GM19467 (cell line): ENCODE measurements around the gene MYL6B.
"Not testable (repeated sequence)": the region's sequence is repeated elsewhere in the genome, so short reads cannot be mapped to it uniquely, and the experiment has no call there.

Source experiments
- ATAC-seq: cut with Tn5 transposase; IDR thresholded peaks from one replicate; pipeline ENCODE4 v1.9.1; 2021; ENCODE audit warnings: mild to moderate bottlenecking, moderate library complexity; ENCODE audit not compliant: unreplicated experiment

The MYL6B gene

DNA sequence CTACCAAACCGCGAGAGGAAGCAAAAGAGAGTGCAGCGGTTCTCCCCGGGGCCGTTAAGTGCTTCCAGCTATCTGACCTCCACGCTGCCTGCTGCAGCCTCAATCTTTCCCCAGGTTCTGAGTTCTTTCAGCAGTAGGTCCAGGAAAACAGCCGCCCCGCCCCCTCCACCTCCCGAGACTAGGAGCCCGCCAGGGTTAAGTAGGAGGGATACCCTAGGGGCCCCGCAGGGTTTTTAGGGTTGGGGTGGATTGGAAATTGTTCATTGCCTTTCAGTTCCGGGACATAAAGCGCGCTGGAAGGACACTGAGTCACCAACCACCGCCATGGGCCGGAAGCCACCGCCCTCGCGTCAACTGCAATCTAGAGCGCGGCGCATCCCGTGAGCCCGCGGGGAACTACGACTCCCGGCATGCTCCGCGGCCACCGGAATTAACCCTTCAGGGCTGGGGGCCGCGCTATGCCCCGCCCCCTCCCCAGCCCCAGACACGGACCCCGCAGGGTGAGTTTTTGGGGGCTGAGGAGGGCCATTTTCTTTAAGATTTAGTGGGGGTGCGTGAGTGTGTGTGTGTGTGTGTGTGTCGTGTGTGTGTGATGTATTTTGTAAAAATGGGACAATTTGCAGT, at the start of gene MYL6B:
MYL6B (plus strand) TSS at position 456 of the 624 bp plus-strand sequence. CDS start 1,332 bp downstream, outside the sequence.
- peak; percentile 70 for ATAC-seq

DNA sequence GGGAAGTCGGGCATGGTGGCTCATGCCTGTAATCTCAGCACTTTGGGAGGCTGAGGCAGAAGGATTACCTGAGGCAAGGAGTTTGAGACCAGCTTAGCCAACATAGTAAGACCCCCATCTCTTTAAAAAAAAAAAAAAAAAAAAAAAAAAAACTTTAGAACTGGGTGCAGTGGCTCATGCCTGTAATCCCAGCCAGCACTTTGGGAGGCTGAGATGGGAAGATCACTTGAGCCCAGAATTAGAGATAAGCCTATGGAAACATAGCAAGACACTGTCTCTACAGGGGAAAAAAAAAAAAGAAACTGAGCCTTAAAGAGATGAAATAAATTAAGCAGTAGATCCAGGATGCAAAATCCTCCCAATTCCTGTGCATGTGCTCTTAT, 49.7 kb upstream of the MYL6B start:
- ATAC-seq: no peak

DNA sequence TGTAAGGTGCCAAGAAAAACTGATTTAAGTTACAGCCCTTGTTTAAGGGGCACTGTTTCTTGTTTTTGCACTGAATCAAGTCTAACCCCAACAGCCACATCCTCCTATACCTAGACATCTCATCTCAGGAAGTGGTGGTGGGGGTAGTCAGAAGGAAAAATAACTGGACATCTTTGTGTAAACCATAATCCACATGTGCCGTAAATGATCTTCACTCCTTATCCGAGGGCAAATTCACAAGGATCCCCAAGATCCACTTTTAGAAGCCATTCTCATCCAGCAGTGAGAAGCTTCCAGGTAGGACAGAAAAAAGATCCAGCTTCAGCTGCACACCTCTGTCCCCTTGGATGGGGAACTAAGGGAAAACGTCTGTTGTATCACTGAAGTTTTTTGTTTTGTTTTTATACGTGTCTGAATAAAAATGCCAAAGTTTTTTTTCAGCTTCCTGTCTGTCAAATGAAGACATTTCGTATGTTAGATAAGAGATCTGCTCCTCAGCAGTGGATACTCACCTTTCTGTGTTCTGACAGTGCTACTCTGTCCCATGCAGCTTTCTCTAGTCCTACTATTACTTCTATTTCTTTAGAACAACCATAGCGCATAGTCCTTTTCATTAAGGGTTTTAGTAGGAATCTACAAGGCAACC, 49.2 kb upstream of the MYL6B start:
- no peak for ATAC-seq

DNA sequence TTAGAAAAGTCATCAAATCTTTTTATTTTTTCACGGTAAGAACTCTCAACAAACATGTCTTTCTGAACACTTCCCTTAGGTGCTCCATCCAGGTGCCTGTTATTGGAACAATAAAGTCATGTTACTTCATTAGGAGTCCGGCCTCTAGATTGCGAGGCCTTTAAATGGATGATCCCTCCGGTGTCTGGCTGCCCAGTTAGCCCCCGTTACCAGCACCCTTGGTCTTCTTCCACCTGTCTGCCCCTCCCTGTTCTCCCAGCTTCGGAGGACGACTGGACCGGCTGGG, 48.6 kb upstream of the MYL6B start:
- ATAC-seq: no peak

DNA sequence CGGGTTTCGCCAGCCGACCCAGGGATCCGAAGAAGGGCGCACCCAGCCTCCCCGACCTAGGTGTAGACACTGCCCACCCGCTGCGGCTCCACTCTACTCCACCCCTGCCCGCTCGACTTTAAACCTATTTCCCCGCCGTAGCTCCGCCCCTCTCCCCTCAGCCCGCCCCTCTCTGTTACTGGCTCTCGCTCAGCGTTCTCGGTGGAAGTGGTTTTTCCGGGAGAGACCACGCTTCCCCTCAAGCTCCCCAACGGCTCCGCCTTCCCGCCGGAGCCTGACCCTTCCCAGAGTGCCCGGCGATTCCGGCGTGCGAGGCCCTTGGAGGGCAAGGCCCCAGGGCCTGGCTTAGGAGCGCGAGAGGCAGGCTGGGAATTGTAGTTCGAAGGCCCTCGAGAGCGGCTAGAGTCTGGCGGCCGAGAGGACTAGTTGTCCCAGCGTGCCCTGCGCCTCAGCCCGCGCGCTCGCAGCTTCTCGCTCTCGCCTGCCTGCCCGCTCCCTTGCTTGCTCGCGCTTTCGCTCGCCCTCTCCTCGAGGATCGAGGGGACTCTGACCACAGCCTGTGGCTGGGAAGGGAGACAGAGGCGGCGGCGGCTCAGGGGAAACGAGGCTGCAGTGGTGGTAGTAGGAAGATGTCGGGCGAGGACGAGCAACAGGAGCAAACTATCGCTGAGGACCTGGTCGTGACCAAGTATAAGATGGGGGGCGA, 48.1 kb upstream of the MYL6B start, which contains the start of gene PA2G4:
PA2G4 (plus strand) TSS at position 451 of the 706 bp plus-strand sequence; CDS start at position 630, 179 bp downstream.
- peak; percentile 95 for ATAC-seq

DNA sequence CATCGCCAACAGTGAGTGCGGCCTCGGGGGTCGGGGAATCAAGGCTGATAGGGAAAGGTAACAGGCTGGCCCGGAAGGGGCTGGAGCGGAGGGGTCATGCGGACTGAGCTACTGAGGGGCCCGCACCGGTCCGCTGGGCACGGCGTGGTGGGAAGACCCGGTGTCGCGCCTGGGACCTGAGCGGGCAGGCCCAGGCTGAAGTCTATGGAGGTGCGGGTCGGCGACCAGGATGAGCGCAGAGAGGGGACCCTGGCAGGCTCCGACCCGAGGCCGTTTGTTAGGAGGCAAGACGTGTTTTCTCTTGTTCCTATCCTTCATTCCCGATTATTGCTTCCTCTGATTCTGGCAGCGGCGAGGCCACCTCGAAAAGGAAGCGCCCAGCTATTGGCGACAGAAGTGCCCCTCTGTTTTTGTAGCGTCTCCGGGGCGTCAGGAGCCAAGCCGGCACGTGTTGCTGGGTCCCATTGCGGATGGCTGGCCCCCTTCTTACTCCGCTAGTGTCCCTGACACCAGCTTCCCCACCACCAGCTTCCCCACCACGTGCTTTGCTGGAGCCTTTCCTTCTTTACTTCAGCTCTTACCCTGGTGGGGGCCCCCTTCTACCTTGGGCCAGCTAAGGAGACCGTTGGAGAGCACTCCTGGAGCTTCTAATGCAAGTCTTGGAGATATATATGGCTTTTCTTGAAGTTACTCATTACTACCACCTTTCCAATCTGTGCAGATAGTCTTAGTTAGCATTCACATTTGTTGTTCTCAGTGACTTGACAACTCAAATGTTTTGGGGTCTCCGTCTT, 47.4 kb upstream of the MYL6B start:
- peak; percentile 6 for ATAC-seq

DNA sequence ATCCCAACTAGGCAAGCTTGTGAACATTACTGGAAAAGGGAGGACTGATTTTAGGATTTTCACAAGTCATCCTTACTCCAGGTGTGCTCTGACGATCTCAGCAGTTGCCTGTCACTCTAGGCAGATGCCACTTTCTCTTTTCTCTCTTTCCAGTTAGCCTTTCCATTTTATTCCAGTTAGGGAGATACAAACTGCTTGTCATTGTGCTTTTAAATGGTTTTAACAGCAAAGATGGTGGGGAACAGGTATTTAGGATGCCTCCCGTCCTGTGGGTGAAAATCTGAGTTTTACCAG, 46.8 kb upstream of the MYL6B start:
- no peak for ATAC-seq

DNA sequence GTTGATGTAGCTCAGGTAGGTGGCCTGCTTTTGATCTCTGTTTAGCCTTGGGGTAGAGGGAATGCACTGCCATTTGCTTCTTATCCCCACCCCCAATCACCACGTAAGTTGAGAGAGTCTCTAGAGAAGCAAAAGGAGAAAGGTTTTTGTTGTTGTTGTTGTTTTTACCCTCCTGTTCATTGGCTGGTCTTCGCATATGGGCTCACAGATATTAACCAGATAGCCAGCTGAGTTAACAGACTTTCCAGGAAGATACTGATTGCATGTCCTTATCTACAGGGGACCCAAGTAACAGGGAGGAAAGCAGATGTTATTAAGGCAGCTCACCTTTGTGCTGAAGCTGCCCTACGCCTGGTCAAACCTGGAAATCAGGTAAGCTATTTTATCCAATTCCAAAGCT, 45.1 kb upstream of the MYL6B start:
- no peak for ATAC-seq

DNA sequence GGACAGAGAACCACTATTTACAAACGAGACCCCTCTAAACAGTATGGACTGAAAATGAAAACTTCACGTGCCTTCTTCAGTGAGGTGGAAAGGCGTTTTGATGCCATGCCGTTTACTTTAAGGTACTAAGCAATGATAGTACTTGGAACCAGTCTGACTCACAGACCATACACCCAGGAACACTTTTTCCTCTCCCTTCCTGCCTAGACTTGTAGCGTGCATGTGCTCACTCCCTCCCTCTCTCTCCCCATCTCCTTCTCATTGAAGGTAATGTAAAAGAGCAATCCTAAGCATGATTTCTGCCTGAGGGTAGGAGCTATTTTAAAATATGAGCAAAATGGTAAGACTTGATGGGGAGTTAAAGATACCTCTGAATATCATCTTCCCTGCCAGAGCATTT, 41.8 kb upstream of the MYL6B start:
- ATAC-seq: no peak

DNA sequence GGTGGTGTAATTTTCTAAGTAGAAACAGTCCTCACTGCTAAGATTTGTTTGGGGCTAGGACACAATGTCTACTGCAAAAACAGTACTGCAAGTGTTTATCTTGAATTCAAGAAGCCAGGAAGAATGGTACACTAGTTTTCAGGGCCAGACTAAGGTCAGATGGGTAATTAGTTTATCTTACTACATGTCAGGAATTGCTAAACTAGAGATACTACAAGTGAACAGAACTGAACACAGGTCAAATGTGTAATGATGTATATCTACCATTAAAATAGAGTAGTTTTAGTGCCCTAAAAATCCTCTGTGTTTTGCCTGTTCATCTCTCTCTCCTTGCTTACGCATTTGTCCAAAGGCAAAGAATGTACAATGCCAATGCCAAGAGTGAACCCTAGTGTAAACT, 38.3 kb upstream of the MYL6B start:
- no peak for ATAC-seq

DNA sequence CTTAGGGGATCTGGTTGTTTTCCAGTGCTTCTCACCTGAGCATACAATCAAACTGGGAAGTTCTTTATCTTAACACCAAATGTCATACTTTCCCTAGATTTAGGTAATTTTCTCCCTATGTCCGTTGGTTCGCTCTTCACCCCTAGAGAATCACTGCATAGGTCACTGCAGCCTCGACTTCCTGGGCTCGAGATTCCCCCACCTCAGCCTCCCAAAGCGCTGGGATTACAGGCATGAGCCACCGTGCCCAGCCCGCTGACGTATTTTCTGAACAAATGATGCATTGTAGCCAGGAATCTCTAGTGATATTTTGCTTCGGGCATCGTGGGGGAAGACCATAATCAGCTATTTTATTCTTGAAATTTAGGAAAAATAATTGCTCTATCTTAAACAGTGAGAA, 37.1 kb upstream of the MYL6B start:
- no peak for ATAC-seq

DNA sequence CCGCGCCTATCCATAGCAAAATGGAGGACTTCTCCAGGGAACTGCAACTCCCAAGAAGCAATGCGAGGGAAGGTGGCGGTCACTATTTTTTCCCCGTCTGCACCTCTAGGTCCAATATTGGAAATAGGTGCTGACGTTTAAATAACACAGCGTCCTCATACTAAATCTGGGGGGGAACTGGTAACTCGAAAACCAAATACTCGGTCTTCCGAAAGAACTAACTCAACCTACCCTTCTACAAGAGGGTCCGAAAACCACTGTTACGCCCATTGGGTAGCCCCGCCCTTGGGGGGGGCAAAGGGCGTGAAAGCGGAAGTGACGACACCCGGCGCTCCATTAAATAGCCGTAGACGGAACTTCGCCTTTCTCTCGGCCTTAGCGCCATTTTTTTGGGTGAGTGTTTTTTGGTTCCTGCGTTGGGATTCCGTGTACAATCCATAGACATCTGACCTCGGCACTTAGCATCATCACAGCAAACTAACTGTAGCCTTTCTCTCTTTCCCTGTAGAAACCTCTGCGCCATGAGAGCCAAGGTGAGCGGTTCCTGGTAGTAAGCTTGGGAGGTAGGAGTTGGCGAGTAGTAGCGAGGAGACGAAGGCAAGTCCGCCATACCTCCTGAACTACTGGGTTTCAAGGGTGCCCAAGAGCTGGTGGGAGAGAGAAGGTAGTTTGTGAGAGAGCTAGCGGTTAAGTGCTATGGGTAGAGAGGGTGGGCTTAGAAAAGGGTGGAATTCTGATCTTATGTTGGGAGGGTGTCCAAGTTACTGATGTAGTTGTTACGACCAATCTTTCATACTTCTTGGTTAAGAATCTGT, 35.9 kb upstream of the MYL6B start, which contains the start of gene RPL41:
RPL41 (plus strand) TSS at position 367 of the 815 bp plus-strand sequence.
- ATAC-seq: peak; percentile 44

DNA sequence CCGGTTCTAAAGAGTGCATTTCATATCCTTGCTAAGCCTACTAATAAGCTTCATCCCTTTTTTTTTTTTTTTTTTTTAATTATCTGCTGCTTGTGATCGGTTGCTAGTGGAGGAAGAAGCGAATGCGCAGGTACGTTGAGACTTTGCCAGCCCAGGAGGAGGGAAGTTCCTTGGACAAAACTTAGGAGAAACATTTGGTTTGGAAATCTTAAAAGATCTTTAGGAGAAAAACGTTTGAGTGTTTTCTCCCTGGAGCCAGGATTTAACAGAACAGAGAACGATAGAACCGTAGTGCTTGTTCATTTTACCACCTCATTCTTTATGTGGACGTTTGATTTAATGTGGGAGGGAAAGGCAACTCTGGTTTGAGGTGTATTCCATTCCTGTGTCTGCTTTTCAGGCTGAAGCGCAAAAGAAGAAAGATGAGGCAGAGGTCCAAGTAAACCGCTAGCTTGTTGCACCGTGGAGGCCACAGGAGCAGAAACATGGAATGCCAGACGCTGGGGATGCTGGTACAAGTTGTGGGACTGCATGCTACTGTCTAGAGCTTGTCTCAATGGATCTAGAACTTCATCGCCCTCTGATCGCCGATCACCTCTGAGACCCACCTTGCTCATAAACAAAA, 35.2 kb upstream of the MYL6B start:
- not testable (repeated sequence) for ATAC-seq

DNA sequence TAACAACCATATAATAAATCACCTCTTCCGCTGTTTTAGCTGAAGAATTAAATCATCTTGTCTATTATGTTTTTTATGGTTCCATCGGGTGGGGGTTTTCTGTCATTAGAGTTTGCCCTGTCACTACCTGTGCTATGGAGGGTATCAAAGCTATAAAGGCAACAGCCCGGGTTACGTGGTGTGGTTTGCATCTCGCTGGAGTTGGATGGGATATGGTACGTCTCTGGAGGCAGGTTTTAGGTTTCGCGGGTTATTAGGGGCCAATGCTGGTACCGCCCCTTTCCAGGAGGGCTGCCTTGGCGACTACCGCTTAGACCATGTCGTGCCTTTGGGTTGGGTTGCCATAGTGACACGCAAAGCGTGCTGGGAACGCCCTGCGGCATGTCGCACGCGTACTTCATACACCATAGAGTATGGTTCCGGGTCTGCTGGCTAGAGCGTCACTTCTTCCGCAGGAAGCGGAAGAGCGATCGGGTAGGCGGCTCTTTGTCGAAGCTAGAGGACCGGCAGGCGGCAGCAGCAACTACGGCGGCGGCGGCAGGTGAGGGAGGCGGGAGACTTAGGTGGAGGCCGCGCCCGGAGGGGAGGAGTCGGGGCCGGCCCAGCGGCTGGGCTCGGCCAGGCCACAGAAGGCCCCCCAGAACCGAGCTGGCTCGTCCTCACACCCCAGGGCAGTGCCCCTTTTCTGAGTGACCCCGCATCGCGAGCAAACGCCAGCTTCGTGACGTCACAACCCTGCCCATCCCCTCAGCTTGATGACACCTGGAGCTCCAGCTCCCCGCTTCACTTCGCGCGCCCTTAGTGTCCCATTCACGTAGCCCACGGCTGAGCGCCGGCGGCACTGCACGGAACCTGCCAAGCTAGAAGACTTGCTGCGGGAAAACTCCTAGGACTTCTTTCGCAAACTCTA, 34.4 kb upstream of the MYL6B start, which contains the start of gene ZC3H10:
ZC3H10 (plus strand) TSS at position 489 of the 910 bp plus-strand sequence. CDS start 2,297 bp downstream, outside the sequence.
- peak; percentile 76 for ATAC-seq

DNA sequence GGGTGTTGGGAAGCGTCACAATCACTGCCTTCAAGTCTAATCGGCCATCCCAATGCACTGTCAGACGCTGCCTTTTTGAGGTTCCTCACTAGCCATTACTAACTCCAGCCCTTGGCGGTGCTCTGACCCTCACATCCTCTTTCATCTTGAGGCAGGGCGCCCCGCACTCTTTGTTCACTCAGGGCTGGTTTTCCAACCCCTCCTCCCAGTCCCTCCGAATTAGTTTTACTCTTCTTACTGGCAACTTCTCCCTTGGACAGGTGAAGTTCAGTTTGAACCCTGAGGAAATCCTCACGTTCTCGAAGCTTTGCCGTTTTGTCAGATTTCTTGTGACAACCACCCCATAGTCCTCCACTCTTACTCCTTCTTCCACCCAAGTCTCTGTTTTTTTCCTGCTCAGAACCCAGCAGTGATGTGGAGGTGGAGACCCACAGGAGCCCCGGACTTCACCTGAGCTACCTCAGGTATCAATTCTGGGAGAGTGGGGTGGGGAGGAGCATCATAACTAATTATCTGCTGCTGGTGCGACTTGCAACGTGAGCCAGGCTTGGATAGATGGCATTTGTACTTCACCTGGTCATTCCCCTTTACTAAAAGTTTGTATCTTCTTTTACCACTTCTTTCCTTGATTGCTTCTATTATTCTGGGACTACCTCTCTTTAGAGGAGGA, 33.6 kb upstream of the MYL6B start:
- no peak for ATAC-seq

DNA sequence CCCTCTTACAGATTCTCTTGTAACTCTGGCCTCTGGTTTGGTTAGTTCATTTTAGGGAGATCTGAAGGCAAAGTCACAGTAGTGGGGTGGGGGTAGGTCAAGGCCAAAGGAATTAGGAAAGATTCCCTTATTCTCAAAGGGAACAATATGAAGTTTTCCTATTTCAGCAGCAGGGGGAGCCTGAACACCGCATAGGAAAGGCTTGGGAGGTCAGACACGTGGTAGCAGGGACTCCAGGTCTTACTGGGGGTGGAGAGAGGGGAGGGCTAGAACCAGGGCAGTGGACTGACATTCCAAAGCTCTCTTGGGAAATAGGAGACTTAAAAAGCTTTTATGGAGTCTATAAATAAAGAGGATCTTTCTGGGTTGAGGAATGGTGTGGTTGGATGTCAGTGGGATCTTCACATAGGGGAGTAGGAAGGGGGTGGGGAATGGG, 33.0 kb upstream of the MYL6B start:
- ATAC-seq: no peak

DNA sequence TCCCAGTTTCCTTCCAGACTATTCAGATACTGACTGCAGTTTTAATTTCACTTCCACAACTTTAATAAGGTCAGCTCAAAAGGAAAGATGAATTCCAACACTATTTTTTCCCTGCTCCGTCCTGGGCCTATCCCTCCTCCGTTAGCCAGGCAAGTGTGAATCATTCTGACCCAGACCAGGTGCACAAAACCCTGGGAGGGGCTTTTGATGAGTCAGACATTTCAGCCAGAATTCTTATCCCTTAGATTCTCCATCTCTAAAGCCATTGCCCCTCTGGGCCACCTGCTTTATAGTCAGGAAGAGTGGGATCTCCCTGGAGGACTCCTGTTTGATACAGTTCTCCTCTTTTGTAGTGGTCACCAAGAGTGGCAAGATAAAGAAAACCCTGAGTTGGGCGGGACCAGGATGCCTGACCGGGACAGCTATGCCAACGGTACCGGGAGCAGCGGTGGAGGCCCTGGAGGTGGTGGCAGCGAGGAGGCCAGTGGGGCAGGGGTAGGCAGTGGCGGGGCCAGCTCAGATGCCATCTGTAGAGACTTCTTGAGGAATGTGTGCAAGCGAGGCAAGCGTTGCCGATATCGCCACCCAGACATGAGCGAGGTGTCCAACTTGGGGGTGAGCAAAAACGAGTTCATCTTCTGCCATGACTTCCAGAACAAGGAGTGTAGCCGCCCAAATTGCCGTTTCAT, 32.1 kb upstream of the MYL6B start:
- no peak for ATAC-seq
